ENCODE results near the gene SLC25A26.

Gene SLC25A26

GRCh38 chr3:66322436-66322835, 101.6 kb downstream of the SLC25A26 start:
- no peak for DNase-seq (ENCODE audit: low read depth in 2 of 2)

GRCh38 chr3:66326340-66326739, 105.5 kb downstream of the SLC25A26 start:
- no peak for DNase-seq (ENCODE audit: low read depth in 2 of 2)

- no peak for DNase-seq (ENCODE audit: low read depth in 2 of 2)
Observed at GRCh38 chr3:66335671-66336070, 114.9 kb downstream of the SLC25A26 start.

- DNase-seq (ENCODE audit: low read depth in 2 of 2), result no peak
Observed at GRCh38 chr3:66336333-66336766, 115.5 kb downstream of the SLC25A26 start.

GRCh38 chr3:66338927-66339326, 118.1 kb downstream of the SLC25A26 start:
- DNase-seq (ENCODE audit: low read depth in 2 of 2), result no peak

- no peak for DNase-seq (ENCODE audit: low read depth in 2 of 2)
Observed at GRCh38 chr3:66342717-66343356, 122.0 kb downstream of the SLC25A26 start.

GRCh38 chr3:66344391-66344811, 123.6 kb downstream of the SLC25A26 start:
- DNase-seq (ENCODE audit: low read depth in 2 of 2), result no peak

- DNase-seq (ENCODE audit: low read depth in 2 of 2), result no peak
Observed at GRCh38 chr3:66344848-66345578, 124.2 kb downstream of the SLC25A26 start.

- DNase-seq (ENCODE audit: low read depth in 2 of 2), result no peak
Observed at GRCh38 chr3:66348704-66349103, 127.9 kb downstream of the SLC25A26 start.

GRCh38 chr3:66350601-66351000, 129.8 kb downstream of the SLC25A26 start:
- no peak for DNase-seq (ENCODE audit: low read depth in 2 of 2)

GRCh38 chr3:66353039-66353438, 132.2 kb downstream of the SLC25A26 start:
- no peak for DNase-seq (ENCODE audit: low read depth in 2 of 2)

- no peak for DNase-seq (ENCODE audit: low read depth in 2 of 2)
Observed at GRCh38 chr3:66353530-66353929, 132.7 kb downstream of the SLC25A26 start.

GRCh38 chr3:66354001-66354400, 133.2 kb downstream of the SLC25A26 start:
- no peak for DNase-seq (ENCODE audit: low read depth in 2 of 2)

- DNase-seq (ENCODE audit: low read depth in 2 of 2), result no peak
Observed at GRCh38 chr3:66355394-66355793, 134.6 kb downstream of the SLC25A26 start.

- DNase-seq (ENCODE audit: low read depth in 2 of 2), result no peak
Observed at GRCh38 chr3:66355997-66356396, 135.2 kb downstream of the SLC25A26 start.

- no peak for DNase-seq (ENCODE audit: low read depth in 2 of 2)
Observed at GRCh38 chr3:66361356-66361755, 140.6 kb downstream of the SLC25A26 start.

GRCh38 chr3:66362541-66362941, 141.7 kb downstream of the SLC25A26 start:
- no peak for DNase-seq (ENCODE audit: low read depth in 2 of 2)

- DNase-seq (ENCODE audit: low read depth in 2 of 2), result no peak
Observed at GRCh38 chr3:66363148-66363547, 142.3 kb downstream of the SLC25A26 start.

- no peak for DNase-seq (ENCODE audit: low read depth in 2 of 2)
Observed at GRCh38 chr3:66365080-66365479, 144.3 kb downstream of the SLC25A26 start.

GRCh38 chr3:66366747-66367146, 145.9 kb downstream of the SLC25A26 start:
- DNase-seq (ENCODE audit: low read depth in 2 of 2), result no peak

- no peak for DNase-seq (ENCODE audit: low read depth in 2 of 2)
Observed at GRCh38 chr3:66367979-66368378, 147.2 kb downstream of the SLC25A26 start.

GRCh38 chr3:66370179-66370578, 149.4 kb downstream of the SLC25A26 start:
- no peak for DNase-seq (ENCODE audit: low read depth in 2 of 2)

GRCh38 chr3:66371432-66371831, 150.6 kb downstream of the SLC25A26 start:
- DNase-seq (ENCODE audit: low read depth in 2 of 2), result no peak
